Measurements from ENCODE around the gene PAFAH2.
"Not testable (repeated sequence)": the region's sequence is repeated elsewhere in the genome, so short reads cannot be mapped to it uniquely, and the experiment has no call there.

The PAFAH2 gene

DNA sequence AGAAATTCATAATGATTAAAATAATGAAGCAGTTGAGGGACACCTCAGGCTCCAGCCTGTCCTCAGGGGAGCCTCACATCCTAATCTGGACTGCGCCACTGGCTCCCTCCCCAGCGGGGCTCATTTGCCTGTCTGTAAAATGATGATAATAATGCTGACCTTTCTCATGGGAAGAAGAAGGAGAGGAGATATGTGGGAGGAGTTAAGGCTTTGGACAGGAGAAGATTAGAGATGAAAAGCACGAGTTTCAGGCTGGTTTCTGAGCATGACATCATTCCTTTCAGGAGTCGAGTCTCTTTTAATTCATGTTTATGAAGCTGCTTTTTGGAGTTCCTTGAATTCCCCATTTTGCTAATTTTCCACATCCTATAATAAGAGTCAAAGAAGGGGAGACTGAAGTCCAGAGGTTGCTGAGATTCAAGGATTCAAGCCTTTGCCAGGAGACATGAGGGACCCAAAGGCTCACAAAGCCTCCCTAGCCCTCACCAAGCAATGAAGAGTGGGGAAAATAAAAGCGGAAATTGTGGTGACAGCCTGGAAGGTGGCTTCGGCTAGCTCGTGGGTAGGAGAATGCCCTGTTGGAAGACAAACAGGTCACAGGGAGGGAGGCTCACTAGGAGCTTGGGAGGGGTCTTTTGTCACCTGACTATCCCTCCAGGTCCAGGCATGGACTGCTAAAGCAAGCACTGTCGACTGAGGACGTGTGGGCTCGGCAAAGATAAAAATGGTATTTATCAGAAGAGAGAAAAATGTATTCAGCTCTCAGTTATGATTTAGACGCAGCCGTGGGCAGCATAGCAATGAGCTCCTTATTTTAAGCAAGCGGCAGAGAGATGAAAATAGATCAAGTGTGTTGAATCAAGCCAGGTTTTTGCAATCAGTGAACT, 64.1 kb downstream of the PAFAH2 start:
- no peak overlapping the region for H3K4me3 Mint-ChIP-seq
- no peaks in the 10 kb centered on the region for H3K36me3 Mint-ChIP-seq
- CTCF ChIA-PET: interaction anchor here (0.7 kb wide), 1 partner anchor 19 kb away, joined by 4 read pairs; no protein-coding TSS in a partner anchor
- no peak overlapping the region for H3K27ac Mint-ChIP-seq
- H3K9me3 Mint-ChIP-seq: no peaks in the 10 kb centered on the region
- no peaks in the 10 kb centered on the region for H3K4me1 Mint-ChIP-seq
- peaks cover 47% of the 10 kb centered on the region for H3K27me3 Mint-ChIP-seq
- DNase-seq: no peak

DNA sequence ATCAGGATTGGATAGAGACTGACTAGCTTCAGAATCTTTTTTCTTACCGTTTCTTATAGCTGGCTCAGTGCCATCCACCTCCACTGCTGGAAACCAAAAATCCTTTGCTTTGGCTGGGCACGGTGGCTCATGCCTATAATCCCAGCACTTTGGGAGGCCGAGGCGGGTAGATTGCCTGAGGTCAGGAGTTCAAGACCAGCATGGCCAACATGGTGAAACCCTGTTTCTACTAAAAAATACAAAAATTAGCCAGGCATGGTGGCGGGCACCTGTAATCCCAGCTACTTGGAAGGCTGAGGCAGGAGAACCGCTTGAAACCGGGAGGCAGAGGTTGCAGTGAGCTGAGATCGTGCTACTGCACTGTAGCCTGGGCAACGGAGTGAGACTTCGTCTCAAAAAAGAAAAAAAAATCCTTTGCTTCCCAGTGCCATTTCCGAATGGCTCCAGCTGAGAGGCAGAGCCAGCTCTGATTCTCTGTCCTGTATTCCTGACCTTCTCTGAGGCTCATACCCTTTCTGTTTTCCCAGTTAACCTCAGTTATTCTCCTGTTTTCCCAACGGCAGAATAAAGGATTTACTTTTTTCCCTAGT, 65.0 kb downstream of the PAFAH2 start:
- not testable (repeated sequence) for H3K27ac Mint-ChIP-seq, H3K4me1 Mint-ChIP-seq, DNase-seq, H3K9me3 Mint-ChIP-seq, H3K4me3 Mint-ChIP-seq, H3K36me3 Mint-ChIP-seq
- peaks cover 50% of the 10 kb centered on the region for H3K27me3 Mint-ChIP-seq
- CTCF ChIA-PET: interaction anchor here (1.3 kb wide), 1 partner anchor 22 kb away, joined by 3 read pairs; no protein-coding TSS in a partner anchor

DNA sequence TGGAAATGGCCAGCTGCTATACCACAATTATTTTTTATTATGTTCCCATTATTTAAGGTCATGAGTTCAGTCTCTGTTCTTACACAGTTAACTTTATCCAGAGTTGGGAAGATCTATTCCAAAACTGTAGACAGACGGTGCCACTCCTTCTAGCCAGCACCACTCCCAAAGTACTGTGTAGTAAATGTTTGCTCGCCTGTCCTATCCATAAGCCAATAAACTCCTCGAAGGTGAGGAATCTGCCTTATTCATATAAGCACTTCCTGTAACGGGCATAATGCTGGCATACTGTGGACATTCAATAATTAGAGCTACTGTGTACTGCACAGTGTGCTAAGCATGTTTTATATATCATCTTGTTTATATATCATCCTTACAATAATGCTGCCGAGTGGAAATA, 65.5 kb downstream of the PAFAH2 start:
- no peaks in the 10 kb centered on the region for H3K9me3 Mint-ChIP-seq
- H3K27ac Mint-ChIP-seq: no peak overlapping the region
- H3K4me3 Mint-ChIP-seq: no peak overlapping the region
- H3K4me1 Mint-ChIP-seq: no peaks in the 10 kb centered on the region
- DNase-seq: no peak
- CTCF ChIA-PET: interaction anchor here (1.3 kb wide), 2 partner anchors 23 to 36 kb away, joined by 3 to 4 read pairs; no protein-coding TSS in a partner anchor
- no peaks in the 10 kb centered on the region for H3K36me3 Mint-ChIP-seq
- H3K27me3 Mint-ChIP-seq: peaks cover 56% of the 10 kb centered on the region

DNA sequence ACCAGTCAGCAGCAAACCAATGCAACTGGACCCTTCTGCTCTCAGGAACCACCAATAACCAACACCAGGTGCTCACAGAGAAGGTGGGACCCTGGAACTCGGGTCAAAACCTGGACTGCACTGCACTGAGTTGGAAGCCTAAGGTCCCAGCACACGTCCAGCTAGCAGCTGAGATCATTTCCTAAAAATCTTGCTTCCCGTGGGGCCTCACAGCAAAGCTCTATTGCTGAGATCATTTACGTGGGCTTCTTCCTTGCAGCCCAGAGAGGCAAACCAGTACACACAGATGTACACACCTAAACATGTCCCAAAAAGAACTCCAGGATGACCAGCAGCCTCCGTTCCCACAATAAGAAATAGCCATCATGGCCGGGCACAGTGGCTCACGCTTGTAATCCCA, 68.8 kb downstream of the PAFAH2 start:
- peaks cover 2% of the 10 kb centered on the region for H3K4me1 Mint-ChIP-seq
- H3K4me3 Mint-ChIP-seq: no peak overlapping the region
- no peaks in the 10 kb centered on the region for H3K36me3 Mint-ChIP-seq
- H3K27ac Mint-ChIP-seq: no peak overlapping the region
- H3K27me3 Mint-ChIP-seq: peaks cover 79% of the 10 kb centered on the region
- no peak for DNase-seq
- CTCF ChIA-PET: interaction anchor here (0.9 kb wide), 1 partner anchor 42 kb away, joined by 3 read pairs; no protein-coding TSS in a partner anchor
- no peaks in the 10 kb centered on the region for H3K9me3 Mint-ChIP-seq

DNA sequence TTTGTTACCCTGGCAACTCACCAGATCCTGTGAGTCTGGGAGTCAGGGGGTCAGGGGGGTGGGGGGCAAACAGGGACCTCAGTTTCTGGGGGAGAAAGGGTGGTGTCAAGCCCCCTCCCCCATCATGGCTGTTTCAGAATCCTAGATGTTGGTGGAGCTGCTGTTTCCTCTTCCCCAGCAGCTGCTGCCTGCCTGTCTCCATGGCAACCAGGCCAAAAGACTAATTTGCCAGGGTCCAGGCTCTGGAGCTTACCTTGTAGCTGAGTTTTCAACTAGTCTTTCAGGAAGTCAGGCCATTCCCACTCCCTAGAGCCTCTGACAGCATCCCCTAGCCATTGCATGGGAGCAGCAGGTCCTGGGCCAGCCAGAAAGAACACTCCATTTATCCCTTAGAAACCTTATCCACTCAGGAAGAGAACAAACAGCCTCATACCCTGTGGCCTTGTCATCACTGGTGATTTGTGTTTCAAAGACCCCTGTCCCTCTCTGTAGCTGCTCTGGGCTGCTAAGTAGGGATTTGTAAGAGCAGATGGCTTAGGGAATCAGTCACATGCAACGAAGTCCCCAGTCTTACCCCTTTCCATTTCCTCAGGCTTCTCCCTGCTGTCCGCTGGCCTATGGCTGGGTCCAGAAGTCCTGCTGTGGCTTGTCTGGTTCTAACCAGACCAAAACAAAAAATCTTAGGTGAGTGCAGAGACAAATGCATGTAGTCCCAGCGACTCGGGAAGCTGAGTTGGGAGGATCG, 70.2 kb downstream of the PAFAH2 start:
- H3K9me3 Mint-ChIP-seq: no peaks in the 10 kb centered on the region
- no peak overlapping the region for H3K4me3 Mint-ChIP-seq
- CTCF ChIA-PET: no interaction called here
- no peak for DNase-seq
- no peak overlapping the region for H3K27ac Mint-ChIP-seq
- H3K27me3 Mint-ChIP-seq: peaks cover 81% of the 10 kb centered on the region
- peaks cover 11% of the 10 kb centered on the region for H3K4me1 Mint-ChIP-seq
- H3K36me3 Mint-ChIP-seq: no peaks in the 10 kb centered on the region

DNA sequence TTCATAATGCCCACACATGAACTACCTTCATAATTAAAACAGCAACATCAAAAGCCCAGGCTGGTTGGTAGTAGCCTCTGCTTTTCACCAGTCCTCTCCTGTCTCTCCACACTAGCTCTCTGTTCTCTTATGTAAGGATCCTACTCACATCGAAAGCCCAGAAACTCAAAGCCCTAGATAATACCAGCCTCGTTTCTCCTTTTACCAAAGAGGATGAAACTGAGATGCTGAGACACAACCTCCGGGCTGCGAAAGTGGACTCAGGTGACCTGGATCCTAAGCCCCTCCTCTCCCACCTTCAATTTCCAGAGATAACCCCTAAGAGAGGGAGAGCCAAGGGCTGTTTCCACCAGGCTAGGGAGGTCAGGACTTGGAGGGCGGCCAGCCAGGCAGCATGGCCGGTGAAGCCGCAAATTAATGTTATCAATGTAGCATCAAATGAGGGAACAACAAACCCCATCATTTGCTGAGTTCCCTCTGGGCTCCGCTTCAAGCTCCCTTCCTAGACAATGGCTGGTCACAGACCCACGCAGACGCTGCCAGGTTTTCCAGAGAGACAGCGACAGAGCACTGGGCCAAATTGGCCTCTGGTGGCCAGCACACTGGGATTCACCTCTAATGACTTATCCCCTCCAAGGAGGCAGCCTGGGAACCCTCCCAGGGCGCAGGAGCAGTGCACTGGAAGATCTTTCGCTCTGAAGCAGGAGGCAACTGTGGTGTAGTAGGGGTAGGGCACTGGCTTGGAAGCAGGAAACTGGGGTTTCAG, 70.9 kb downstream of the PAFAH2 start:
- H3K9me3 Mint-ChIP-seq: no peaks in the 10 kb centered on the region
- DNase-seq: no peak
- H3K27me3 Mint-ChIP-seq: peaks cover 88% of the 10 kb centered on the region
- H3K27ac Mint-ChIP-seq: no peak overlapping the region
- peaks cover 18% of the 10 kb centered on the region for H3K4me1 Mint-ChIP-seq
- no peaks in the 10 kb centered on the region for H3K36me3 Mint-ChIP-seq
- CTCF ChIA-PET: interaction anchor here (0.7 to 1.0 kb wide), 2 partner anchors 38 to 90 kb away, joined by 3 read pairs; no protein-coding TSS in a partner anchor
- no peak overlapping the region for H3K4me3 Mint-ChIP-seq

DNA sequence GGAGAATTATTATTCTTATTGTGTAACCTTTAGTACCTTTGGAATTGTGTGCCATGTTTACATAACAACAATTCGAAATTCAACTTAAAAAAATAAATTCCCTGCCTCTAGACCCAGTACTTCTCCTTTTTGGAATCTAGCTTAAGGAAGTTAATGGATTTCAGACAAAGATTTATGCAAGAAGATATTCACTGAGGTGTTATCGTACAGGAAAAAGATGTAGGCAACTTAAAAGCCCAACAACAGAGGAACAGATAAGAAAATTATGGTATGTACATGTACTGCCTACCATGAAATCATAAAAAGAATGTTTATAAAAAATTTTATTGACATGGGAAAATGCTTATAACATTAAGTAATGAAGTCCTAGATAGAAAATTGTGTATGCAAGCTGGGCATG, 73.4 kb downstream of the PAFAH2 start:
- no peak overlapping the region for H3K4me3 Mint-ChIP-seq
- H3K27me3 Mint-ChIP-seq: peaks cover 73% of the 10 kb centered on the region
- H3K36me3 Mint-ChIP-seq: no peaks in the 10 kb centered on the region
- no peaks in the 10 kb centered on the region for H3K9me3 Mint-ChIP-seq
- no peak overlapping the region for H3K27ac Mint-ChIP-seq
- CTCF ChIA-PET: interaction anchor here (1.2 kb wide), 1 partner anchor 29 kb away, joined by 3 read pairs; no protein-coding TSS in a partner anchor
- H3K4me1 Mint-ChIP-seq: peaks cover 31% of the 10 kb centered on the region
- DNase-seq: no peak

DNA sequence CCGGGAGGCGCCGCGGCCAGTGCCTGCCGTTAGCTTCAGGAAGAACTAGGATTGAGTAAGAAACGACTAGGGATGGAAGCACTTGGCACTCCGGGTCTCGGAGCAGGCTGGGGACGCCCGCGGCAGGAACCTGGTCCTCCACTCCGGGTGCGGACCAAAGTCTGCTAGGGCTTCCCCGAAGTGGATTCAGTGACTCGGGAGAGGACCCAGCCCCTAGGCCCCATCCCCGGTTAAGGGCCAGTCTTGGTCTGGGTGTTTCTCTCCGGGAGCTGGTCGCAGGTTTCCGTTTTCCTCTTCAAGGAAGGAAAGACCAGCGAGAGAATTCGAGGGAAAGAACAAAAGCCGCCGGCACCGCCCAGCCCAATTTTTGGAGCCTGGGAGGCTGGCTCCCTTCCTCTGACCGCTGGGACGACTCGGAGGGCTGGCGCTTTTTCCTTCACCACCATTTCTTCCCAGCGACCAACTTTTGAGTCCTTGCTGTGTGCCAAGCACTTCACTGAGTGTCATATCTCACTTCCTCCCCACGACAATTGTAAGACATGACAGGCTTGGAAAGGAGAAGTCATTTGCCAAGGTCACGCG, 74.8 kb downstream of the PAFAH2 start:
- peak overlapping the region; percentile 76 for H3K4me3 Mint-ChIP-seq
- H3K9me3 Mint-ChIP-seq: no peaks in the 10 kb centered on the region
- H3K27me3 Mint-ChIP-seq: peaks cover 66% of the 10 kb centered on the region
- DNase-seq: no peak
- peaks cover under 1% of the 10 kb centered on the region for H3K36me3 Mint-ChIP-seq
- no peak overlapping the region for H3K27ac Mint-ChIP-seq
- CTCF ChIA-PET: interaction anchor here (3.3 kb wide), 1 partner anchor 27 kb away, joined by 12 read pairs; no protein-coding TSS in a partner anchor
- peaks cover 37% of the 10 kb centered on the region for H3K4me1 Mint-ChIP-seq

DNA sequence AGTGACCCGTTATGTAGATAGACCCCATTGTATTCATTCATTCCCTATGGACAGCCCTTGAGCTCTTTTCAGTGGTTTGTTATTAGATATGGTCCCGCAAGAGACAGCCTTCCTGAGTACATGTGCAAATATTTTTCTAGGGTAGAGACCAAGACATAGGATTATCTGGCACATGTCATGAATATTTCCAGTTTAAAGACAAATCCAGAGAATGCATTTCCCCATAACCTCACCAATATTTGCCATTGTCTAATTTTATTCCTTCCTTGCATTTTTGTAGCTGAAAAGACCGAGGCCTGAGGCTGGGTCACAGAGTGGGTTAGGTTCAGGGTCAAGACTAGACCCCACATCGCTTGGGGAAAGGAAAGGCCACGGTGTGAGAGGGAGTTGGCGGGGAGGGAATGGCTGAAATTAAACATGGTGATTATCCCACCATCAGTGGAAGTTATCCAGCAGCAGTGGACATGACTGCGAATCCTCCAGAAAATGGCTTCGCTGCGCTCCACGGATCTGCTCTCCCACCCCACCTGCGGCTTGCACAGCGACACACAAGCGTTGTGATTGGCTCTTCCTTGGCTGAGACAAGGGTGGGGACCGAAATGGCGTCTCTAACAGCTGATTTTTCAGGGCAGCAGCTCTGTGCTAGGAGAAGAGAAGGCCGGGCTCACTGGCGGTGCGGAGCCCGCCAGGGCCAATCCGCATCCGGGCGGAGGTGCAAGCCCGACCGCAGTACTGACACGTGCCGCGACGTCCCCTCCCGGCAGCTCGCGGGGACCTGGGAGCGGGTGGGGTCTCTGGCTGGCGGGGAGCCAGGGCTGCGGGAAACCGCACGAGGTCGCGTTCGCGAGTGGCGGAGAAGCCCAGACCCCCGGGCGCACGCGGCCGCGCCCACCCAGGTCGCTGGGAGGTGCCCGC, 75.5 kb downstream of the PAFAH2 start:
- peak overlapping the region; percentile 78 for H3K27ac Mint-ChIP-seq
- peaks cover 62% of the 10 kb centered on the region for H3K27me3 Mint-ChIP-seq
- H3K4me1 Mint-ChIP-seq: peaks cover 44% of the 10 kb centered on the region
- peaks cover 1% of the 10 kb centered on the region for H3K36me3 Mint-ChIP-seq
- no peaks in the 10 kb centered on the region for H3K9me3 Mint-ChIP-seq
- peak; percentile 76 for DNase-seq
- H3K4me3 Mint-ChIP-seq: peak overlapping the region; percentile 76
- CTCF ChIA-PET: interaction anchor here (1.5 to 3.3 kb wide), 2 partner anchors 11 to 26 kb away, joined by 3 to 12 read pairs; no protein-coding TSS in a partner anchor

DNA sequence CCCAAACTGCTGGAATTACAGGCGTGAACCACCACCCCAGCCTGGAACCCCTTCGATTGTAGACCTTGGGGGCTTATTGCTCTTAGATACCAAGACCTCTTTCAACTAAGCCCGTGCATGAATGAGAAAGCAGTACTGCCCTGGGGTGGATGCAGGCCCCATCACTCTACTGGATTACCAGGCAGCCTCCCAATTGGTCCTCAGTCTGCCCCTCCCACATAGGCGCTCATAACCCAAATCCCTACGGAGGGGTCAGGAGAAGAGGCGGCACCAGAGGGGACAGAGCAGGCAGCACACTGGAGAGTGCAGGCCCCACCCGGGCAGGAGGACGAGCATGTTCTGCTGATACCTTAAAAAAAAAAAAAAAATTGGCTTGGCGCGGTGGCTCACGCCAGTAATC, 79.2 kb downstream of the PAFAH2 start:
- Mint-ChIP-seq H3K9me3 (no peaks in the 10 kb centered on the region), H3K27ac (no peak overlapping the region), H3K27me3 (peaks cover 31% of the 10 kb centered on the region), H3K36me3 (peaks cover 1% of the 10 kb centered on the region), H3K4me3 (no peak overlapping the region), H3K4me1 (peaks cover 40% of the 10 kb centered on the region)
- CTCF ChIA-PET: interaction anchor here (1.0 to 1.1 kb wide), 2 partner anchors 14 to 23 kb away, joined by 3 to 5 read pairs; no protein-coding TSS in a partner anchor
- no peak for DNase-seq

DNA sequence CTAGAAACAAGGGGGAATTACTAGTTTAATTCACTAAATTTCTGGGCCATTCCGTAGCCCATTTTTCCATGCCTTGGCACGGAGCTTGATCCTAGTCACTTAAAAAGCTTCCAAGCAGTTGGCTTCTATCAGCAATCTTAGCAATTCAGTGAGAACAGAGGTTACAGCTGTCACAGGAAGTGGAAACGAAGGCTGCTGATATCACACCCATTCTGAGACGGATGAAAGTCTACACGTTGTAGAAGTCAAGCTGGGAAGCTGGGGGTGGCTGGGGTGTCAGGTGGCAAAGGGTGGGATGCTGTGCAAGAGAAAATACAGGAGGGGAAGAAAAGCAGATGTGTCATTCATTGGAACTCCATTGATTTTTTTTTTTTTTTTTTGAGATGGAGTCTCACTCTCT, 79.9 kb downstream of the PAFAH2 start:
- no peaks in the 10 kb centered on the region for H3K9me3 Mint-ChIP-seq
- peaks cover 1% of the 10 kb centered on the region for H3K36me3 Mint-ChIP-seq
- CTCF ChIA-PET: interaction anchor here (1.0 to 1.1 kb wide), 2 partner anchors 13 to 22 kb away, joined by 3 to 5 read pairs; no protein-coding TSS in a partner anchor
- no peak overlapping the region for H3K4me3 Mint-ChIP-seq
- H3K27me3 Mint-ChIP-seq: peaks cover 25% of the 10 kb centered on the region
- peak; percentile 36 for DNase-seq
- H3K27ac Mint-ChIP-seq: peak overlapping the region; percentile 38
- H3K4me1 Mint-ChIP-seq: peaks cover 36% of the 10 kb centered on the region

DNA sequence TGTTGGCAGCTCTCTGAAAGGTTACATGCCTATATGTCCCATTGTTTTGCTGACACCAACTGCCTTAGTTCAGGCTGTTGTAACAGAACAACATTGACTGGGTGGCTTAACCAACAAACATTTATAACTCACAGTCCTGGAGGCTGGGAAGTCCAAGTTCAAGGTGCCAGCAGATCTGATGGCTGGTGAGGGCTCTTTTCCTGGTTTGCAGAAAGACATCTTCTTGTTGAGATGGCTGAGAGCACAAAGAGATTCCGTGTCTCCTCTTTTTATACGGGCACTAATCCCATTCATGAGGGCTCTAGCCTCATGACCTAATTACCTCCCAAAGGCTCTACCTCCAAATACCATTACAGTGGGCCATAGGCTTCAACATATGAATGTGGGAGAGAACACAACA, 81.4 kb downstream of the PAFAH2 start:
- no peaks in the 10 kb centered on the region for H3K9me3 Mint-ChIP-seq
- no peak overlapping the region for H3K4me3 Mint-ChIP-seq
- peaks cover 24% of the 10 kb centered on the region for H3K27me3 Mint-ChIP-seq
- CTCF ChIA-PET: interaction anchor here (1.1 kb wide), 1 partner anchor 81 kb away, joined by 3 read pairs; the partner anchor contains the start of gene PAFAH2
- H3K4me1 Mint-ChIP-seq: peaks cover 25% of the 10 kb centered on the region
- H3K27ac Mint-ChIP-seq: no peak overlapping the region
- peaks cover 1% of the 10 kb centered on the region for H3K36me3 Mint-ChIP-seq
- DNase-seq: no peak
